HG02623 (cell line): Measurements from ENCODE around the gene ARHGEF37.

ENCODE experiments used
- ATAC-seq: cut with Tn5 transposase; IDR thresholded peaks from one replicate; pipeline ENCODE4 v1.9.1; 2021; ENCODE audit warnings: moderate library complexity; ENCODE audit not compliant: unreplicated experiment

The ARHGEF37 gene

DNA sequence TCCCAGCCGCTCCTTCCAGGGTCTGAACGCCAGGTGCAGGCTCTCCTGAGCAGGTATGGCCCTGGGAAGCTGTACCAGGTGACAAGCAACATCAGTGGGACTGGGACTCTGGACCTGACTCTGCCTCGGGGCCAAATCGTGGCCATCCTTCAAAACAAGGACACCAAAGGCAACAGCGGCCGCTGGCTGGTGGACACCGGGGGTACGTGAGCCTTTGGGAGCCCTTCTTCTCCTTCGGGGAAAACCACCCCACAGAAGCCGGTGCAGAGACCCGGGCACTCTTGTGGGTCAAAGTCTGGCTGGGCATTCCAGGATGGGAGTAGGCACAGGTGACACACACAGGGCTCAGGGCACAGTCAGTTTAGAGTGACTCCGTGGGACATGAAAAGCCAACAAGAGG, 45.8 kb downstream of the ARHGEF37 start:
- ATAC-seq, result no peak

DNA sequence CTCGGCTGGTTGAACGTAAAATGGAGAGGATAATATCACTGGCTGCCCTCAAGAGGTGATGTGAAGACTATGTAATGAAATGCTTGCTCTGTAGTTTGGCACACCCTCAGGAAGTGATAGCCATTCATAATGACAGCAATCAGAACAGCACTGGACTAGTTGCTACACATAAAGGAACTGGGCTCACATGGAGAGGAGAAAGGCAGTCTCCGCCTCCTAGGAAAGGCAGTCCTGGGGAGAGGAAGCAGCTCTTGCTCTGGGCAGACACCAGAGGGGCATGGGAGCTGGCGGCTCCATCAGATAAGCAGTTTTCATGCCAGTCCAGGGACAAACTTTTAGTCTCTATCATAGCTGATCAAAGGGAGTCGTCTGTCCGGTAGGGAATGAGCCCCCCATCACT, 46.9 kb downstream of the ARHGEF37 start:
- no peak for ATAC-seq

GRCh38 chr5:149628846-149629388, 47.6 kb downstream of the ARHGEF37 start:
- no peak for ATAC-seq

DNA sequence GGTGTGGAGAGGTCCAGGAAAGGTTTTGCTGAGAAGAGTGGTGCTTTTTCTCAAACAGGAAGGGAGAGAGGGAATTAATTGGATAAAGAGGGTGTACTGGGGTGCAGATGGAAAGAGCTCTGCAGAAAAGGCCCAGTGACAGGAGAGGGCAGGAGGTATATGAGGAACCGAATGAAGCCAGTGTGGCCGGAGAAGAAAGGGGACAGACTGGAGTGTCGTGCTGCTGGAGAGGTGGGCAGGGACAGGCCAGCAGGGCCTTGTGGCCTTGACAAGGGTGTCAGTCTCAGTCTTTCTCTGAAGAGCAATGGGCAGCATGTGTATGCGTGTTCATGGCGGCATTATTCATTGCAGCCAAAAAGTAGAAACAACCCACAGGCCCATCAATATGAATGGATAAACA, 48.1 kb downstream of the ARHGEF37 start:
- no peak for ATAC-seq

GRCh38 chr5:149630337-149630736, 49.0 kb downstream of the ARHGEF37 start:
- ATAC-seq, result no peak

- no peak for ATAC-seq
Measured at GRCh38 chr5:149631506-149631905, 50.2 kb downstream of the ARHGEF37 start.

DNA sequence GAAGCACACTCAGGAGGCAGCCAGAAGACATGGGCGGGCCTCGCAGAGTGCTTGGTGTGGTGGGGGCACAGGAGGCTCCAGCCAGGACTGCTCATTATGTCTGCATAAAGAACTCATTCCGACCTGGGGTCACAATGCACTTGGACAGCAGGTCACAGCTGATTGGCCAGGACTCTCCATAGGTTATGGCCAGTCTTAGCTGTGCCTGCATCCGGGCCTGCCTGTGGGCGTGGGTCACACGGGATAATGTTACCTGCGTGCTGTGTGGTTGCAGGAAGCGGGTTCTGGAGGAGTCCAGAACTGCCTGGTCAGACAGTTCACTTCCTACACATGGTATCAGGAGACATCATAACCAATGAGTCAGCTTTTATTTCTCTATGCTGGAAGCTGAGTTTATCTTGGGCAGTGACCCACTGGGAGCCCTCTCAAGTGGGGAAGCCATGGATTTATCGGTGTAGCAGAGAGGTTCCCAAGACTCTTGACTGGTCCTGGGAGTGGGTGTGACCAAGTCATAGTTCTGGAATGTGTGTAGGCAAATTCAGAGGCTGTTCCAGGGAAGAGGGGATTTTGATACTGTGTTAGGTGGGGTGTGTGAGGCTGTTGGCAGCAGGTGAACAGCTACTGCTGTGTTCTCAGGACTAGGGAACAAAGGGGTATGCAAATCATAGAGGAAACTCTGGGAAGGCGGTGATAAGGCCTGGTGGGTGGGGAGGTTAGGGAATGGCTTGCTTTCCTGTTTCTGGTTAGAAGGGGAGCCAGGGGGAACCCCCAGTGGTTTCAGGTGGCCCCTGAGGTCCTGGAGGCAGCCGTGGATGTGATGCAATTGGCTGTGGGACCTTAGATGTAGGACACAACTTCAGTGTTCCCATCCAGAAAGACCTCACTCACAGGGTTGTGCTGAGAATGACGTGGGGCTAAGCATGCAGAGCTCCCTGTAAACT, 51.3 kb downstream of the ARHGEF37 start:
- no peak for ATAC-seq

GRCh38 chr5:149633476-149634350, 52.4 kb downstream of the ARHGEF37 start:
- ATAC-seq, result no peak

- no peak for ATAC-seq
Measured at GRCh38 chr5:149635394-149635793, 54.1 kb downstream of the ARHGEF37 start.

- no peak for ATAC-seq
Measured at GRCh38 chr5:149636191-149636860, 55.0 kb downstream of the ARHGEF37 start.

- no peak for ATAC-seq
Measured at GRCh38 chr5:149636861-149637246, 55.6 kb downstream of the ARHGEF37 start.

DNA sequence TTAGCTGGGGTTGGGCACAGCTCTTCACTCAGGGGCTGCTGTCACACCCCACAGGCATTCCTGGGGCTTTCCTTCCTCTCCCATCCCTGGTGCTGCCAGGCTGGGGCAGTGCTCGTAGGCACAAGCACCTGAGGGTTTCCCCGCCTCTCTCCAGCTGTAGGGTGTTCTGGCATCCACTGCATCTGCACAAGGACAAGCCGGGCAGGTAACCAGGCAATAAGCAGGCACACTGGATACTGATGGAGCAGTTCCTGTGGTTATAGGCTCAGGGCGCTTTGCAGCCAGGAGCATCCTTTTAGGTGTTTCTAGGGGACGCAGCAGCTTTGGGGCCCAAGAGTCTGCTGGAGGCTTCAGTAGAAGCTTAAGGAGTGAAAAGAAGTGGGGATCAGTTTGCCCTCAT, 56.8 kb downstream of the ARHGEF37 start:
- no peak for ATAC-seq

GRCh38 chr5:149638546-149639241, 57.4 kb downstream of the ARHGEF37 start:
- ATAC-seq, result no peak

DNA sequence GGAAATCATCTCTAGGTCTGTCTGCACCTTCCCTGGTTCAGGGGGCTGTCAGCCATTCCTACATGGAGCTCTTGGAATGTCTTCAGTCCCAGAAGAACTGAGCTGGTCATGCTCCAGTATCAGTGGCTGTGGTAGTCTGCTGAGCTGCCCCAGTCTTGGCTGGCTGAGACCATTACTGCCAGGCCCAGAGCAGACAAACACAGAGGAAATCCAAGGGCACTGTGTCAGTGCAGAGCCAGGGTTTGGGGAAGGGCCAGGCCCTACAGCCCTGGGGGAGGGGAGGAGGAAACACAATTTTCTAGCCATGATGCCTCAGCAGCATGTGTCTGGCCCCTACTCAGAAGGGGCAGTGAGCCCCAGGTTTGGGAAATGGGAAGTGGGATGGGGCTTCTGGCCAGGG, 58.4 kb downstream of the ARHGEF37 start:
- no peak for ATAC-seq

GRCh38 chr5:149640350-149640999, 59.2 kb downstream of the ARHGEF37 start:
- ATAC-seq, result no peak

DNA sequence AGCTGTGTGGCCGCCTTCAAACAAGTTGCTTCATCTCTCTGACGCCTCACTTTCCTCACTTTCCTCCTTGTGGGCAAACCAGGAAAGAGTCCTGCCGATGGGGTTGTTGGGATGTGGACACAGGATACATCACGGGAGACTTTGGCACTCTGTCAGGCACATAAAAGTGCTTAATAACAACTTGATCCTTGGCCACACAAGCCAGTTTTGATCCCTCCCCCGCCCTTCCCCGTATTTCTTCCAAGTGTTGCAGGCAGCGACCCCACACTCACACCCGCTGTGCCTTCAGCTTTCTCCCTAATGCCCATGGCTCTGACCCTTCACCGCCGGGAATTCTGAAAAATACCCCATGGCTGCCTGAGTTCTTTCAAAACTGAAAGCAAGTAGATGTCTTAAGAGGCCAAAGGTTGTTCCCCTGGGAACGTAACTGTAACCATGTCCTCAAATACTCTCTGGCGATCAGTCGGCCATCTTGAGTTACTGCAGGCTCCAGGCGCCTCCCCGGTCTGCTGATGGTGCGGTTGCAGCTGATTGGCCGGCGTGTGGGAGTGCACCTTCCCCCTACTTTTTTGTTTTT, 59.8 kb downstream of the ARHGEF37 start:
- no peak for ATAC-seq

GRCh38 chr5:149641600-149641999, 60.3 kb downstream of the ARHGEF37 start:
- ATAC-seq, result no peak

- no peak for ATAC-seq
Measured at GRCh38 chr5:149643781-149644180, 62.5 kb downstream of the ARHGEF37 start.

- ATAC-seq, result no peak
Measured at GRCh38 chr5:149644629-149645028, 63.3 kb downstream of the ARHGEF37 start.

GRCh38 chr5:149645236-149645635, 63.9 kb downstream of the ARHGEF37 start:
- no peak for ATAC-seq
